NCI-H2081 treated with DMSO at 0.1 percent for 48 hours (cell line): Measurements from ENCODE around the gene ECT2L.

Experiments used
- DNase-seq: peaks from one replicate; lab custom pipeline; 2025; lab: John Stamatoyannopoulos, UW

Gene ECT2L

GRCh38 chr6:138862456-138862855, 66.6 kb downstream of the ECT2L start:
- no peak for DNase-seq

GRCh38 chr6:138863321-138863720, 67.4 kb downstream of the ECT2L start:
- no peak for DNase-seq

- DNase-seq = no peak
Measured at GRCh38 chr6:138864343-138864890, 68.5 kb downstream of the ECT2L start.

GRCh38 chr6:138865480-138866109, 69.7 kb downstream of the ECT2L start:
- no peak for DNase-seq

DNA sequence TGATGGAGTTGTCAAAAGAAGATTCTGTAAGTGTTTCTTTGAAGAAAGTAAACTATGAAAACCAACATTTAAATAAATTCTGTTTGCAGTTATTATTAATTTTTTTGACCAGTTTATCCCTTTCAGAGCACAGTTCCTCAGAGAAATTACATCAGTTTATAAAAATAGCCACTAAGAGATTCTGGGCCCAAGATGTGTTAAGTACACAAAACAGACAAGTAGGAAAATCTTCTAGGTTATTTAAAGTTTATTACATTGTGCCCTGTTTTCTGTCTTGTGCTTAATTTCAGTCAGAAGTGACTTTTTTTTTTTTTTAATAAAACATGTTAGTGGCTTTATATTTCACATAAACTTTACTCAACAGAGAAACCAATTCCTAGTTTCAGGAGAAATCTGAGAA, 72.3 kb downstream of the ECT2L start:
- DNase-seq = no peak

GRCh38 chr6:138869398-138869797, 73.5 kb downstream of the ECT2L start:
- DNase-seq = no peak

DNA sequence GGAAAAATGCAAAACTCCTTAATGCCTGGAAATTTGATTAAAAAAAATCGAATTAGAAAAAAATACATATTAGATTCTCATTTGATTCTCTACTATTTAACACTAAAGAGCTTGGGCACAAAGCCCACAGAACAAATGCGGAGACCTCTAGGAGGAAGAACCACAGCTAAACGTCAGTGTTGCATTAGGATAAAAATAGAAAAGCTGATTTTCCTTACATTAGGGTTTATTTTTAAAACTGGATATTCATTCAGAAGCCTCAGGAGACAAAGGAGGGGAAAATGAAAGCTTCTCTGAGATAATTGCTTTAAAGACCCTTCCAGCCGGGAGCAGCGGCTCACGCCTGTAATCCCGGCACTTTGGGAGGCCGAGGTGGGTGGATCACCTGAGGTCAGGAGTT, 77.3 kb downstream of the ECT2L start:
- no peak for DNase-seq

GRCh38 chr6:138882369-138883017, 86.6 kb downstream of the ECT2L start:
- no peak for DNase-seq

- no peak for DNase-seq
Measured at GRCh38 chr6:138885156-138885819, 89.4 kb downstream of the ECT2L start.

- DNase-seq = no peak
Measured at GRCh38 chr6:138891255-138891986, 95.5 kb downstream of the ECT2L start.

DNA sequence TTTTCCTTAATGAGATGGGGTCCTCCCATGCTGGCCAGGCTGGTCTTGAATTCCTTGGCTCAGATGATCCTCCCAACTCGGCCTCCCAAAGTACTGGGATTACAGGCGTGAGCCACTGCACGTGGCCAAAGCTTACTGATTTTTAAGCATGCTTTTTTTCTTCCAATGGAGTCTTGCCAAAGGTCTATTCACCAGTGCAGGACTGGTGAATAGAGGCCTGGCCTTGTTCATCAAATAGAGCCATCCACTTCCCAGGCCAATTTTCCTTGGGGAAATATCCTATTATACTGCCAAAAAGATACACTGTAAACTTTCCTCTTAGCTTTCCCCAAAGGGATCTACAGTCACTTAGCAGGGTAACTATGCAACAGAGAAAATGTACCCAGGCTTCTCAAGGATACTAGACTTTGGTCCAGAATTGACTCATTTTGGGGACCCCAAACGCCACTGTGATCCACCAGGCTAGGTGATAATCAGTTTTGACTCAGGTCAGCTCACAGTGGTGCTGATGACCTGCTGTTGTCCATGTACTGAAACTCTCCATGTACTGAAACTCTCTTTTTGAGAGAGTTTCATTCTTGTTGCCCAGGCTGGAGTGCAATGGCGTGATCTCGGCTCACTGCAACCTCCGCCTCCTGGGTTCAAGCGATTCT, 100.3 kb downstream of the ECT2L start:
- DNase-seq = no peak

GRCh38 chr6:138897031-138897430, 101.1 kb downstream of the ECT2L start:
- DNase-seq = no peak

GRCh38 chr6:138907167-138907566, 111.3 kb downstream of the ECT2L start:
- DNase-seq = no peak

GRCh38 chr6:138909511-138909910, 113.6 kb downstream of the ECT2L start:
- DNase-seq = no peak

- DNase-seq = no peak
Measured at GRCh38 chr6:138909975-138910374, 114.1 kb downstream of the ECT2L start.

DNA sequence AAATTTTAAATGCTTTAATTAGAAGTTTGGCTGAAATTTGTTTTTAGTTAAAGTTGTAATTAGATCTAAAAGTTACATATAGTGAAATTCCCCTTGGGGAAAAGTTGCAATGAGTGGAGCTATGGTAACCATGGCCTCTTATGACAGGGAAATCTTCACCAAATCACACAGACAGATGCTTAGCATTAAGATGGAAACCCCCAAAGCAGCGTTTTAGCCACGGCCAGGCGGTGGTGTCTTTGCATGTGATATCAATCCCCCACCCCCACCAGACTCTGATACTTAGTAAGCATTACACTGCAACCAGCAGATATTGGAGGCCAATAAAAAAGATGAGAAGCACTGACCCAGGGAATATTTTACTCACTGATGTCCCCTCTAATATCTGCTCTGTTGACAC, 116.4 kb downstream of the ECT2L start:
- DNase-seq = no peak

- no peak for DNase-seq
Measured at GRCh38 chr6:138914701-138915100, 118.8 kb downstream of the ECT2L start.

GRCh38 chr6:138920906-138921305, 125.0 kb downstream of the ECT2L start:
- peak; percentile 39 for DNase-seq

DNA sequence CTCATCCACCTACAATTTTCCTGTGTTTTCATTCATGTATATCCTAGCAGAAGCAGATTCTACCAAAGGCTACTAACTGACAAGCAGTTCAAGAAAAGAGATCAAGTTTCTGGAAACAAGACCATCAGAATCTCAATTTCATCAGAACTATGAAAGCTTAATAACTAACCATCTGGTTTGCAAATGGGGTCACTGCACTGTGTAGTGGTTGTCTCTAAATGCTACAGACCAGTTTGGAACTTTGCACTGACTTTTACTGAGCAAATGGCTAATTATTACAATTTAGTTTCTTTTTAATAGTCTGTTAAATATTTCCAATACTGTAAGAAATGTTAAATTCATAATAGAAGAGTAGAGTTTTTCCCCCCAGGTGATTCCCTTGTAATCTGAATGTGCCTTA, 127.7 kb downstream of the ECT2L start:
- peak; percentile 13 for DNase-seq

- DNase-seq = no peak
Measured at GRCh38 chr6:138925806-138926205, 129.9 kb downstream of the ECT2L start.

DNA sequence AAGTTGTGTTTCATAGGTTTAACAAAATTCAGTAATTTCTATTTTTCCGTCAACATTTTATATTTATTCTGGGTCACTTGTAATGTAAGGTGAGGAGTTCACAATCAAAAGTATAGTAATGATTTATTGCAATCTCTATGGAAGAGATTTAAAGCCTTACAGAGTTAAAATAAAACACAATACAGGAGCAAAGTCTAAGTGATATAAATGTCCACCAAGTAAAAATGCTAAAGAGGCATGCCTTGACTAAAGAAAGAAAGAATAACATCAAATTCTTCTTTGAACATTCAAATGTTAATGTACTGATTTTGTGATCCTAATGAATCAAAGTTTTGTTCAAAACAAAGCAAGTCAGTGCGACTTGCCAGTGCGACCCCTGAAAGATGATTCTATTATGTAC, 130.7 kb downstream of the ECT2L start:
- DNase-seq = no peak

GRCh38 chr6:138931660-138932059, 135.8 kb downstream of the ECT2L start:
- no peak for DNase-seq
